CD4-positive, CD25-positive, alpha-beta regulatory T cell (primary cell): ENCODE measurements around the gene TPP2. TPM values are rescaled to one million over a fixed set of nuclear protein-coding genes. Genes with fewer than 3 reads are reported as not detected.

Experiments used
- ATAC-seq, 2 donors: fragments of 150-1000 bp; cut with Tn5 transposase; one replicate each; pipeline ENCODE4 v1.10.0; 2021; ENCODE audit warnings: low read depth in 2 of 2, moderate number of reproducible peaks in 2 of 2, moderate library complexity in 1 of 2
- DNase-seq, 3 donors: peaks; one replicate each; pipeline versions ENCODE4 v3.0.0 to v3.0.0-alpha.2; 2012 to 2022; ENCODE audit warnings: mixed read lengths in 1 of 3
- H3K27ac ChIP-seq: one replicate; pipeline ENCODE4 v1.7.0; 2013; ENCODE audit warnings: mild to moderate bottlenecking, low read length; ENCODE audit not compliant: insufficient read depth, poor library complexity, severe bottlenecking
- H3K27me3 ChIP-seq: one replicate; pipeline ENCODE4 v1.7.0; 2013; ENCODE audit warnings: low read length; ENCODE audit not compliant: control insufficient read depth, insufficient read depth
- H3K36me3 ChIP-seq: one replicate; pipeline ENCODE4 v1.7.0; 2013; ENCODE audit warnings: mild to moderate bottlenecking, low read length, moderate library complexity; ENCODE audit not compliant: control insufficient read depth, insufficient read depth
- H3K4me1 ChIP-seq: 2 replicates; pipeline ENCODE4 v1.7.0; 2013; ENCODE audit warnings: mild to moderate bottlenecking, low read length; ENCODE audit not compliant: insufficient read depth, control insufficient read depth, poor library complexity, severe bottlenecking
- H3K4me3 ChIP-seq: one replicate; pipeline ENCODE4 v1.7.0; 2013; ENCODE audit warnings: low read depth, mild to moderate bottlenecking, low read length, moderate library complexity
- H3K9me3 ChIP-seq, 2 experiments: 1 replicate in 1 of 2; 2 replicates in 1 of 2; pipeline ENCODE4 v1.7.0; 2013; ENCODE audit warnings: low read length in 2 of 2, mild to moderate bottlenecking in 1 of 2, moderate library complexity in 1 of 2; ENCODE audit not compliant: control insufficient read depth in 2 of 2
- H3K27ac Mint-ChIP-seq, 3 donors: one replicate each; pipeline ENCODE4 v1.8.0; 2020 to 2022; ENCODE audit warnings: mild to moderate bottlenecking in 3 of 3, mixed read lengths in 3 of 3, moderate library complexity in 2 of 3
- H3K27me3 Mint-ChIP-seq: one replicate; pipeline ENCODE4 v1.8.0; 2022; ENCODE audit warnings: mild to moderate bottlenecking, mixed read lengths
- H3K36me3 Mint-ChIP-seq: one replicate; pipeline ENCODE4 v1.8.0; 2020; ENCODE audit warnings: mixed read lengths
- H3K4me1 Mint-ChIP-seq, 4 donors: one replicate each; pipeline ENCODE4 v1.8.0; 2020 to 2022; ENCODE audit warnings: mixed read lengths in 4 of 4, mild to moderate bottlenecking in 1 of 4
- H3K4me3 Mint-ChIP-seq, 4 donors: one replicate each; pipeline ENCODE4 v1.8.0; 2020 to 2022; ENCODE audit warnings: mild to moderate bottlenecking in 4 of 4, mixed read lengths in 4 of 4, moderate library complexity in 3 of 4
- H3K9me3 Mint-ChIP-seq, 7 donors: one replicate each; pipeline ENCODE4 v1.8.0; 2020 to 2022; ENCODE audit warnings: mixed read lengths in 7 of 7, mild to moderate bottlenecking in 3 of 7, moderate library complexity in 2 of 7
- polyA plus RNA-seq, 4 donors: library from polyadenylated mRNA; unstranded; fragments of 300-500 nt; fragmentation: Illumina TruSeq; gene quantifications; one replicate each; pipeline ENCODE4 v1.2.3, GENCODE V29; 2021
- total RNA-seq: library from RNA; stranded (reverse); gene quantifications from one replicate; pipeline ENCODE4 v1.2.3, GENCODE V29; 2022

Gene TPP2
- total and polyA plus RNA-seq, 5 donors from 2014 or later, result 59.1 to 128 (median 72.8) TPM

GRCh38 chr13:102710261-102710679 is 113.5 kb downstream of the TPP2 start:
- Mint-ChIP-seq H3K27ac (no peak overlapping the region), H3K27me3 (peaks cover 16% of the 10 kb centered on the region), H3K36me3 (no peaks in the 10 kb centered on the region), H3K4me1 (peaks cover 0 to 2% (median 0%) of the 10 kb centered on the region in 4 donors), H3K9me3 (peaks cover 0 to 5% (median 2%) of the 10 kb centered on the region in 7 donors), H3K4me3 (no peak overlapping the region)
- Histone ChIP-seq H3K4me3 (no peak overlapping the region), H3K4me1 (no peaks in the 10 kb centered on the region), H3K27me3 (peaks cover 5% of the 10 kb centered on the region), H3K9me3 (peaks cover 2 to 8% of the 10 kb centered on the region in 2 experiments), H3K27ac (no peak overlapping the region), H3K36me3 (no peaks in the 10 kb centered on the region)
- DNase-seq, result no peak
- ATAC-seq, result no peak

GRCh38 chr13:102715447-102715846 is 118.7 kb downstream of the TPP2 start:
- Mint-ChIP-seq H3K27me3 (peaks cover 19% of the 10 kb centered on the region), H3K27ac (no peak overlapping the region), H3K4me1 (peaks cover 0 to 6% (median 0%) of the 10 kb centered on the region in 4 donors), H3K36me3 (no peaks in the 10 kb centered on the region), H3K4me3 (no peak overlapping the region), H3K9me3 (no peaks in the 10 kb centered on the region)
- Histone ChIP-seq H3K27me3 (peaks cover 2% of the 10 kb centered on the region), H3K27ac (no peak overlapping the region), H3K9me3 (no peaks in the 10 kb centered on the region), H3K4me1 (no peaks in the 10 kb centered on the region), H3K4me3 (no peak overlapping the region), H3K36me3 (no peaks in the 10 kb centered on the region)
- ATAC-seq, result no peak
- no peak for DNase-seq

GRCh38 chr13:102718746-102719145 is 122.0 kb downstream of the TPP2 start:
- Mint-ChIP-seq H3K36me3 (no peaks in the 10 kb centered on the region), H3K4me1 (peaks cover 0 to 6% (median 0%) of the 10 kb centered on the region in 4 donors), H3K9me3 (no peaks in the 10 kb centered on the region), H3K27me3 (peaks cover 15% of the 10 kb centered on the region), H3K27ac (no peak overlapping the region), H3K4me3 (no peak overlapping the region)
- no peak overlapping the region for H3K27ac ChIP-seq
- H3K4me3 ChIP-seq, result no peak overlapping the region
- H3K9me3 ChIP-seq, result no peaks in the 10 kb centered on the region
- H3K27me3 ChIP-seq, result peaks cover 2% of the 10 kb centered on the region
- H3K36me3 ChIP-seq, result no peaks in the 10 kb centered on the region
- no peak for ATAC-seq
- no peaks in the 10 kb centered on the region for H3K4me1 ChIP-seq
- DNase-seq, result no peak

- Mint-ChIP-seq H3K4me3 (no peak overlapping the region), H3K27ac (no peak overlapping the region), H3K4me1 (no peaks in the 10 kb centered on the region), H3K27me3 (peaks cover 19% of the 10 kb centered on the region), H3K36me3 (no peaks in the 10 kb centered on the region), H3K9me3 (no peaks in the 10 kb centered on the region)
- Histone ChIP-seq H3K27ac (no peak overlapping the region), H3K4me1 (no peaks in the 10 kb centered on the region), H3K4me3 (no peak overlapping the region), H3K9me3 (no peaks in the 10 kb centered on the region), H3K27me3 (no peaks in the 10 kb centered on the region), H3K36me3 (no peaks in the 10 kb centered on the region)
- DNase-seq, result no peak
- no peak for ATAC-seq
Observed at GRCh38 chr13:102721800-102722231, 125.0 kb downstream of the TPP2 start.

- Mint-ChIP-seq H3K4me1 (no peaks in the 10 kb centered on the region), H3K27me3 (peaks cover 22% of the 10 kb centered on the region), H3K27ac (peak overlapping the region in 1 of 3 donors; percentile 8), H3K4me3 (no peak overlapping the region), H3K9me3 (no peaks in the 10 kb centered on the region), H3K36me3 (no peaks in the 10 kb centered on the region)
- H3K4me3 ChIP-seq, result no peak overlapping the region
- ATAC-seq (no peak), DNase-seq (peak in 2 of 3 donors; percentile 8 to 27)
- H3K36me3 ChIP-seq, result no peaks in the 10 kb centered on the region
- H3K27ac ChIP-seq, result no peak overlapping the region
- peaks cover 2% of the 10 kb centered on the region for H3K27me3 ChIP-seq
- H3K9me3 ChIP-seq, result no peaks in the 10 kb centered on the region
- H3K4me1 ChIP-seq, result no peaks in the 10 kb centered on the region
Observed at GRCh38 chr13:102724923-102725322, 128.1 kb downstream of the TPP2 start.

GRCh38 chr13:102726430-102726829 is 129.6 kb downstream of the TPP2 start:
- Mint-ChIP-seq H3K36me3 (no peaks in the 10 kb centered on the region), H3K27ac (no peak overlapping the region), H3K4me3 (no peak overlapping the region), H3K4me1 (no peaks in the 10 kb centered on the region), H3K27me3 (peaks cover 19% of the 10 kb centered on the region), H3K9me3 (no peaks in the 10 kb centered on the region)
- no peak for ATAC-seq
- H3K27me3 ChIP-seq, result peaks cover 4% of the 10 kb centered on the region
- no peaks in the 10 kb centered on the region for H3K4me1 ChIP-seq
- H3K27ac ChIP-seq, result no peak overlapping the region
- H3K9me3 ChIP-seq, result no peaks in the 10 kb centered on the region
- H3K36me3 ChIP-seq, result no peaks in the 10 kb centered on the region
- peak in 1 of 3 donors; percentile 39 for DNase-seq
- H3K4me3 ChIP-seq, result no peak overlapping the region

Other genes starting within 250 kb of the TPP2 start
- gene FGF14, start 194.9 kb upstream of the TPP2 start, total RNA-seq, result not detected
- under 1 TPM in 1 of 4 donors, not detected in 3; 0.09 TPM for gene FGF14, start 194.9 kb upstream of the TPP2 start, polyA plus RNA-seq
- gene METTL21C, start 98.1 kb downstream of the TPP2 start, total RNA-seq, result not detected
- not detected for gene METTL21C, start 98.1 kb downstream of the TPP2 start, polyA plus RNA-seq
- gene TEX30, start 176.8 kb downstream of the TPP2 start, total RNA-seq, result 8.4 TPM
- 10 to 100 TPM; 17.5 to 29.5 (median 26.0) TPM for gene TEX30, start 176.8 kb downstream of the TPP2 start, polyA plus RNA-seq
- gene POGLUT2, start 202.0 kb downstream of the TPP2 start, total RNA-seq, result 0.64 TPM
- gene POGLUT2, start 202.0 kb downstream of the TPP2 start, polyA plus RNA-seq, result 1 to 10 TPM in 2 of 4 donors, under 1 TPM in 2; 0.20 to 1.2 (median 1.0) TPM
- gene BIVM, start 202.1 kb downstream of the TPP2 start, total RNA-seq, result 8.4 TPM
- 1 to 10 TPM; 6.1 to 8.1 (median 7.6) TPM for gene BIVM, start 202.1 kb downstream of the TPP2 start, polyA plus RNA-seq
- 104 TPM for gene ERCC5, start 249.0 kb downstream of the TPP2 start, total RNA-seq
- 10 to 100 TPM; 44.3 to 55.6 (median 49.0) TPM for gene ERCC5, start 249.0 kb downstream of the TPP2 start, polyA plus RNA-seq